ENCODE results near the gene BTG2.

The BTG2 gene

GRCh38 chr1:203306965-203307541 is 1.7 kb downstream of the BTG2 start:
- Histone ChIP-seq H3K9ac (ENCODE audit: low read length) (peak overlapping the region; percentile 99), H3K79me2 (ENCODE audit: insufficient read depth, low read length) (peaks cover 44% of the 10 kb centered on the region), H3K27ac (ENCODE audit: low read depth, low read length, poor library complexity, severe bottlenecking) (peak overlapping the region; percentile 99), H3F3A (ENCODE audit: insufficient read depth, low read length) (peaks cover 44% of the 10 kb centered on the region), H3K27me3 (ENCODE audit: insufficient read depth, low read length) (no peaks in the 10 kb centered on the region), H3K4me2 (ENCODE audit: low read length) (peak overlapping the region; percentile 86), H3K9me2 (ENCODE audit: low read depth, low read length) (no peaks in the 10 kb centered on the region), H2AFZ (ENCODE audit: low read length) (no peak overlapping the region), H3K4me1 (ENCODE audit: insufficient read depth, low read length, severe bottlenecking) (peaks cover 74% of the 10 kb centered on the region), H4K20me1 (ENCODE audit: insufficient read depth, low read length) (no peaks in the 10 kb centered on the region), H3K36me3 (ENCODE audit: insufficient read depth, low read length) (peaks cover 52% of the 10 kb centered on the region), H3K9me3 (ENCODE audit: low read length) (no peaks in the 10 kb centered on the region), H3K4me3 (ENCODE audit: low read depth, low read length, poor library complexity, severe bottlenecking) (peak overlapping the region; percentile 97)
- no peak for TF ChIP-seq CTCF (IDR thresholded peaks at IDR 0.05; ENCODE audit: low read length)
- TF ChIP-seq EZH2 (IDR thresholded peaks at IDR 0.05; ENCODE audit: borderline replicate concordance, low read length) = no peak

- Histone ChIP-seq H3K4me3 (ENCODE audit: low read depth, low read length, poor library complexity, severe bottlenecking) (peak overlapping the region; percentile 97), H3K4me1 (ENCODE audit: insufficient read depth, low read length, severe bottlenecking) (peaks cover 70% of the 10 kb centered on the region), H3K4me2 (ENCODE audit: low read length) (peak overlapping the region; percentile 86), H3K36me3 (ENCODE audit: insufficient read depth, low read length) (peaks cover 52% of the 10 kb centered on the region), H3K27me3 (ENCODE audit: insufficient read depth, low read length) (no peaks in the 10 kb centered on the region), H3K9me3 (ENCODE audit: low read length) (no peaks in the 10 kb centered on the region), H3K9me2 (ENCODE audit: low read depth, low read length) (no peaks in the 10 kb centered on the region), H3K79me2 (ENCODE audit: insufficient read depth, low read length) (peaks cover 44% of the 10 kb centered on the region), H3F3A (ENCODE audit: insufficient read depth, low read length) (peaks cover 44% of the 10 kb centered on the region), H3K27ac (ENCODE audit: low read depth, low read length, poor library complexity, severe bottlenecking) (peak overlapping the region; percentile 99), H3K9ac (ENCODE audit: low read length) (peak overlapping the region; percentile 99), H4K20me1 (ENCODE audit: insufficient read depth, low read length) (no peaks in the 10 kb centered on the region), H2AFZ (ENCODE audit: low read length) (no peak overlapping the region)
- TF ChIP-seq EZH2 (IDR thresholded peaks at IDR 0.05; ENCODE audit: borderline replicate concordance, low read length) = no peak
- TF ChIP-seq CTCF (IDR thresholded peaks at IDR 0.05; ENCODE audit: low read length) = no peak
These were observed 2.4 kb downstream of the BTG2 start for GRCh38 chr1:203307641-203308126.

GRCh38 chr1:203308328-203308922 is 3.1 kb downstream of the BTG2 start:
- Histone ChIP-seq H3K27ac (ENCODE audit: low read depth, low read length, poor library complexity, severe bottlenecking) (peak overlapping the region; percentile 99), H3K9me2 (ENCODE audit: low read depth, low read length) (no peaks in the 10 kb centered on the region), H3K4me3 (ENCODE audit: low read depth, low read length, poor library complexity, severe bottlenecking) (peak overlapping the region; percentile 97), H3K36me3 (ENCODE audit: insufficient read depth, low read length) (peaks cover 52% of the 10 kb centered on the region), H3K9me3 (ENCODE audit: low read length) (no peaks in the 10 kb centered on the region), H3K79me2 (ENCODE audit: insufficient read depth, low read length) (peaks cover 44% of the 10 kb centered on the region), H4K20me1 (ENCODE audit: insufficient read depth, low read length) (no peaks in the 10 kb centered on the region), H3K4me1 (ENCODE audit: insufficient read depth, low read length, severe bottlenecking) (peaks cover 68% of the 10 kb centered on the region), H3K9ac (ENCODE audit: low read length) (peak overlapping the region; percentile 99), H3F3A (ENCODE audit: insufficient read depth, low read length) (peaks cover 51% of the 10 kb centered on the region), H3K4me2 (ENCODE audit: low read length) (peak overlapping the region; percentile 86), H2AFZ (ENCODE audit: low read length) (no peak overlapping the region), H3K27me3 (ENCODE audit: insufficient read depth, low read length) (no peaks in the 10 kb centered on the region)
- TF ChIP-seq CTCF (IDR thresholded peaks at IDR 0.05; ENCODE audit: low read length) = no peak
